Mammary microvascular endothelial cell (primary cell): ENCODE measurements around the gene POLR3A. TPM values are rescaled to one million over a fixed set of nuclear protein-coding genes. Genes with fewer than 3 reads are reported as not detected.

Source experiments
- total RNA-seq: library from RNA; depleted of rRNA; stranded (reverse); fragments of >200 nt; gene quantifications from 2 replicates; pipeline ENCODE4 v1.2.3, GENCODE V29; 2015

POLR3A gene
- 16.8 and 17.5 TPM in 2 replicates for total RNA-seq

GRCh38 chr10:78029269-78030226 lies at the start of gene POLR3A:
Gene POLR3A (minus strand): TSS chr10:78029515. CDS start chr10:78029407, 108 bp downstream.

DNA sequence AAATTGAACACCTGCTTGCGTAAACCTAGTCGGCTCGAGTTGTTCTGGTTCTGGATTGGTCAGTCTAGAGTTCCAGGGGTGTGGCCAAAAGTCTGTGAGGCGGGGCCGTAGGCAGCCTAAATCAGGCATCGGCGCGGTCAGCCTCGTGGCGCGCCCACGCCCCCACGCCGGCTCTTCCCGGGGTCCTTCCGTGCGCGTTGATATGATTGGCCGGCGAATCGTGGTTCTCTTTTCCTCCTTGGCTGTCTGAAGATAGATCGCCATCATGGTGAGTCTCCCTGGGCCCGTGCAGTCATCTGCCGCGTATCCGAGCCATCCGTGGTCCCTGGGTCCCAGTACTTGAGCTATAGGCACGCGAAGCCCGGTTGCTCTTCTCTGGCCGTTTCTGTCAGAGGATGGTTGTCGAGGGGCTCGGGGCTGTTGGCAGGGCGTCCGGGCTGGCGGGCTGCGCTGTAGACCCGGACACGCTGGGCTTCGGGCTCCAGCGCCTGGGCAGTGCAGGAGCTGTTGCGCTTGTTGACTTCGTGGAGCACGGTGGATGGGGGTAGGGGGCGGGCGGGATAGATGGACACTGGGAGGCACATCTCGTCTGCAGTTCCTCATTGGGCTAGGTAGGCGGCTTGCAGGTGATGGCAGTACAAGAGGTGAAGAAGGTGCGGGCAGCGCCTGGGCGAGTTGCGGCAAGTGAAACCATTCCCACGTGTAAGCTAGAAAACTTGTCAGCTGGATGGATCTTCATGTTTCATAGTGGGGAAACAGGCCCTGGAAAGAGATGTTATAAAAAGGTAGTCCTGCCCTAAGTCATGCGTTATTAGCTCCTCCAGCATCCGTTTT lies 4.5 kb upstream of the POLR3A start, which contains the start of gene RPS24:
RPS24 (plus strand) TSS at position 227 of the 834 bp plus-strand sequence; CDS start at position 266, 39 bp downstream.

GRCh38 chr10:77926566-77927401 lies 102.5 kb downstream of the POLR3A start, which contains the start of gene DLG5:
Gene DLG5 (minus strand): TSS chr10:77926755. CDS start chr10:77926520, 235 bp downstream.

Other genes starting within 250 kb of the POLR3A start
- gene DLG5, start 102.8 kb downstream of the POLR3A start, total RNA-seq: 2.8 and 3.9 TPM in 2 replicates
- gene RPS24, start 4.3 kb upstream of the POLR3A start, total RNA-seq: 2,484 and 2,710 TPM in 2 replicates